ENCODE results near the gene C19orf81. TPM values are rescaled to one million over a fixed set of nuclear protein-coding genes. Genes with fewer than 3 reads are reported as not detected.

Gene C19orf81
- total RNA-seq, 3 donors from 2014 or later, result 0.95 TPM; not detected in 2

GRCh38 chr19:50669302-50670101 is 20.3 kb downstream of the C19orf81 start:
- Mint-ChIP-seq H3K9me3 (no peaks in the 10 kb centered on the region), H3K4me1 (ENCODE audit: low read depth) (no peaks in the 10 kb centered on the region), H3K4me3 (no peak overlapping the region), H3K36me3 (ENCODE audit: insufficient read depth) (no peaks in the 10 kb centered on the region), H3K27me3 (ENCODE audit: low read depth) (peaks cover 62% of the 10 kb centered on the region)
- ATAC-seq, result no peak
- peak; percentile 22 for DNase-seq

GRCh38 chr19:50670102-50670380 is 20.8 kb downstream of the C19orf81 start:
- H3K36me3 Mint-ChIP-seq (ENCODE audit: insufficient read depth), result no peaks in the 10 kb centered on the region
- no peaks in the 10 kb centered on the region for H3K9me3 Mint-ChIP-seq
- H3K27me3 Mint-ChIP-seq (ENCODE audit: low read depth), result peaks cover 60% of the 10 kb centered on the region
- H3K4me1 Mint-ChIP-seq (ENCODE audit: low read depth), result no peaks in the 10 kb centered on the region
- DNase-seq (no peak), ATAC-seq (no peak)
- H3K4me3 Mint-ChIP-seq, result no peak overlapping the region

- peaks cover 68% of the 10 kb centered on the region for H3K27me3 Mint-ChIP-seq (ENCODE audit: low read depth)
- DNase-seq (no peak), ATAC-seq (no peak)
- H3K36me3 Mint-ChIP-seq (ENCODE audit: insufficient read depth), result no peaks in the 10 kb centered on the region
- no peaks in the 10 kb centered on the region for H3K4me1 Mint-ChIP-seq (ENCODE audit: low read depth)
- no peak overlapping the region for H3K4me3 Mint-ChIP-seq
- no peaks in the 10 kb centered on the region for H3K9me3 Mint-ChIP-seq
These were observed 23.9 kb downstream of the C19orf81 start for GRCh38 chr19:50673118-50673517.

GRCh38 chr19:50676625-50677197 is 27.5 kb downstream of the C19orf81 start:
- ATAC-seq, result no peak
- H3K9me3 Mint-ChIP-seq, result no peaks in the 10 kb centered on the region
- H3K4me3 Mint-ChIP-seq, result no peak overlapping the region
- no peak for DNase-seq
- H3K4me1 Mint-ChIP-seq (ENCODE audit: low read depth), result peaks cover 5% of the 10 kb centered on the region
- H3K27me3 Mint-ChIP-seq (ENCODE audit: low read depth), result peaks cover 73% of the 10 kb centered on the region
- no peaks in the 10 kb centered on the region for H3K36me3 Mint-ChIP-seq (ENCODE audit: insufficient read depth)

GRCh38 chr19:50677636-50678035 is 28.4 kb downstream of the C19orf81 start:
- no peaks in the 10 kb centered on the region for H3K9me3 Mint-ChIP-seq
- no peak for ATAC-seq
- peaks cover 71% of the 10 kb centered on the region for H3K27me3 Mint-ChIP-seq (ENCODE audit: low read depth)

GRCh38 chr19:50678323-50678722 is 29.1 kb downstream of the C19orf81 start:
- DNase-seq (no peak), ATAC-seq (no peak)
- Mint-ChIP-seq H3K4me3 (no peak overlapping the region), H3K4me1 (ENCODE audit: low read depth) (peaks cover 5% of the 10 kb centered on the region), H3K36me3 (ENCODE audit: insufficient read depth) (no peaks in the 10 kb centered on the region), H3K27me3 (ENCODE audit: low read depth) (peaks cover 64% of the 10 kb centered on the region), H3K9me3 (no peaks in the 10 kb centered on the region)

More at GRCh38 chr19:50677636-50678035, 28.4 kb downstream of the C19orf81 start:
- H3K4me1 Mint-ChIP-seq (ENCODE audit: low read depth), result peaks cover 5% of the 10 kb centered on the region
- DNase-seq, result no peak
- H3K4me3 Mint-ChIP-seq, result no peak overlapping the region
- H3K36me3 Mint-ChIP-seq (ENCODE audit: insufficient read depth), result no peaks in the 10 kb centered on the region

GRCh38 chr19:50679177-50680125 is 30.2 kb downstream of the C19orf81 start:
- H3K27me3 Mint-ChIP-seq (ENCODE audit: low read depth), result peaks cover 57% of the 10 kb centered on the region
- H3K36me3 Mint-ChIP-seq (ENCODE audit: insufficient read depth), result no peaks in the 10 kb centered on the region
- DNase-seq (peak; percentile 73), ATAC-seq (peak; percentile 98 to 99)
- peaks cover 5% of the 10 kb centered on the region for H3K4me1 Mint-ChIP-seq (ENCODE audit: low read depth)
- H3K4me3 Mint-ChIP-seq, result no peak overlapping the region
- H3K9me3 Mint-ChIP-seq, result no peaks in the 10 kb centered on the region

GRCh38 chr19:50686310-50687032 is 37.2 kb downstream of the C19orf81 start:
- no peak overlapping the region for H3K4me3 Mint-ChIP-seq
- H3K4me1 Mint-ChIP-seq (ENCODE audit: low read depth), result no peaks in the 10 kb centered on the region
- ATAC-seq (no peak), DNase-seq (no peak)
- H3K36me3 Mint-ChIP-seq (ENCODE audit: insufficient read depth), result no peaks in the 10 kb centered on the region
- H3K27me3 Mint-ChIP-seq (ENCODE audit: low read depth), result peaks cover 50% of the 10 kb centered on the region
- H3K9me3 Mint-ChIP-seq, result no peaks in the 10 kb centered on the region

GRCh38 chr19:50688766-50689165 is 39.5 kb downstream of the C19orf81 start:
- H3K4me3 Mint-ChIP-seq, result no peak overlapping the region
- H3K36me3 Mint-ChIP-seq (ENCODE audit: insufficient read depth), result no peaks in the 10 kb centered on the region
- DNase-seq, result no peak
- ATAC-seq, result no peak
- no peaks in the 10 kb centered on the region for H3K9me3 Mint-ChIP-seq
- no peaks in the 10 kb centered on the region for H3K4me1 Mint-ChIP-seq (ENCODE audit: low read depth)
- peaks cover 64% of the 10 kb centered on the region for H3K27me3 Mint-ChIP-seq (ENCODE audit: low read depth)

- Mint-ChIP-seq H3K27me3 (ENCODE audit: low read depth) (peaks cover 56% of the 10 kb centered on the region), H3K4me3 (no peak overlapping the region), H3K9me3 (no peaks in the 10 kb centered on the region), H3K36me3 (ENCODE audit: insufficient read depth) (no peaks in the 10 kb centered on the region), H3K4me1 (ENCODE audit: low read depth) (no peaks in the 10 kb centered on the region)
- DNase-seq (no peak), ATAC-seq (no peak)
These were observed 41.2 kb downstream of the C19orf81 start for GRCh38 chr19:50690439-50690838.

- DNase-seq (no peak), ATAC-seq (no peak)
- Mint-ChIP-seq H3K4me1 (ENCODE audit: low read depth) (no peaks in the 10 kb centered on the region), H3K9me3 (no peaks in the 10 kb centered on the region), H3K36me3 (ENCODE audit: insufficient read depth) (no peaks in the 10 kb centered on the region), H3K4me3 (no peak overlapping the region), H3K27me3 (ENCODE audit: low read depth) (peaks cover 62% of the 10 kb centered on the region)
These were observed 44.1 kb downstream of the C19orf81 start for GRCh38 chr19:50693064-50693975.

- ATAC-seq (no peak), DNase-seq (no peak)
- Mint-ChIP-seq H3K36me3 (ENCODE audit: insufficient read depth) (no peaks in the 10 kb centered on the region), H3K27me3 (ENCODE audit: low read depth) (peaks cover 66% of the 10 kb centered on the region), H3K4me3 (no peak overlapping the region), H3K4me1 (ENCODE audit: low read depth) (no peaks in the 10 kb centered on the region), H3K9me3 (no peaks in the 10 kb centered on the region)
These were observed 45.5 kb downstream of the C19orf81 start for GRCh38 chr19:50694815-50695145.

- H3K4me1 Mint-ChIP-seq (ENCODE audit: low read depth), result no peaks in the 10 kb centered on the region
- H3K27me3 Mint-ChIP-seq (ENCODE audit: low read depth), result peaks cover 62% of the 10 kb centered on the region
- no peak for DNase-seq
- H3K36me3 Mint-ChIP-seq (ENCODE audit: insufficient read depth), result no peaks in the 10 kb centered on the region
- H3K9me3 Mint-ChIP-seq, result no peaks in the 10 kb centered on the region
- H3K4me3 Mint-ChIP-seq, result no peak overlapping the region
- peak; percentile 51 to 61 for ATAC-seq
These were observed 46.2 kb downstream of the C19orf81 start for GRCh38 chr19:50695251-50696093.

Measured in activated T-cell treated with anti-CD3 and anti-CD28 coated beads, Interleukin-2, amount 50 U/mL, for 4 hours (primary cell).